HEK293 (cell line): ENCODE results near the gene ILK.

Experiments
- CTCF ChIA-PET: fragments of 350-600 bp; formaldehyde crosslinking; extraction: SDS; loops from one replicate; lab custom pipeline; 2021; ENCODE audit warnings: antibody characterized with exemption; lab: Yijun Ruan, JAX
- POLR2A ChIA-PET: fragments of 300-600 bp; formaldehyde crosslinking; extraction: SDS; loops from one replicate; lab custom pipeline; 2020; ENCODE audit warnings: antibody characterized with exemption, inconsistent platforms; lab: Yijun Ruan, JAX
- H3K27ac ChIP-seq: fragments of 200-500 bp; sonication (Bioruptor generic); 2 replicates; pipeline ENCODE4 v1.5.1; 2014; ENCODE audit warnings: low read depth, low read length, control low read depth, inconsistent platforms; ENCODE audit errors: extremely low read depth
- H3K36me3 ChIP-seq, 2 experiments: fragments of 200-500 bp in 1 of 2; sonication (Bioruptor generic) in 1 of 2; 1 replicate in 1 of 2; 2 replicates in 1 of 2; pipeline ENCODE4 v1.5.1; 2014 to 2017; ENCODE audit warnings: inconsistent platforms in 2 of 2, low read length in 2 of 2; ENCODE audit not compliant: control insufficient read depth in 2 of 2, insufficient read depth in 1 of 2
- H3K4me1 ChIP-seq: fragments of 200-500 bp; sonication (Bioruptor generic); 2 replicates; pipeline ENCODE4 v1.5.1; 2014; ENCODE audit warnings: mild to moderate bottlenecking, low read length, inconsistent platforms; ENCODE audit not compliant: control insufficient read depth, insufficient read depth
- H3K4me3 ChIP-seq: 2 replicates; pipeline ENCODE4 v1.5.1; 2011; ENCODE audit warnings: low read depth, mild to moderate bottlenecking, control low read depth, low read length, moderate library complexity
- H3K9me3 ChIP-seq: fragments of 200-500 bp; sonication (Bioruptor generic); 2 replicates; pipeline ENCODE4 v1.5.1; 2014; ENCODE audit warnings: low read depth, low read length, inconsistent platforms; ENCODE audit not compliant: control insufficient read depth, insufficient read depth
- GLIS1 ChIP-seq: fragments of 450-650 bp; formaldehyde crosslinking; IDR thresholded peaks from 2 replicates; pipeline ENCODE4 v1.5.1; 2016; ENCODE audit warnings: missing biosample characterization, missing genetic modification characterization
- IKZF3 ChIP-seq: fragments of 450-650 bp; IDR thresholded peaks from 2 replicates; pipeline ENCODE4 v1.5.0; 2018; ENCODE audit warnings: missing biosample characterization, mild to moderate bottlenecking, missing genetic modification characterization, moderate library complexity
- RBAK ChIP-seq: fragments of 450-650 bp; formaldehyde crosslinking; IDR thresholded peaks from 2 replicates; pipeline ENCODE4 v1.5.1; 2016; ENCODE audit warnings: missing biosample characterization, missing genetic modification characterization
- SCRT2 ChIP-seq: fragments of 450-650 bp; formaldehyde crosslinking; IDR thresholded peaks from 2 replicates; pipeline ENCODE4 v1.5.1; 2016; ENCODE audit warnings: missing biosample characterization, missing genetic modification characterization
- ZBTB8A ChIP-seq: fragments of 450-650 bp; formaldehyde crosslinking; IDR thresholded peaks from 2 replicates; pipeline ENCODE4 v1.5.1; 2016; ENCODE audit warnings: missing biosample characterization, missing genetic modification characterization
- ZNF138 ChIP-seq: fragments of 450-650 bp; formaldehyde crosslinking; IDR thresholded peaks from 2 replicates; pipeline ENCODE4 v1.5.1; 2016; ENCODE audit warnings: missing biosample characterization, missing genetic modification characterization, borderline replicate concordance
- ZNF274 ChIP-seq, 2 experiments: fragments of 200-500 bp in 1 of 2; fragments of 450-650 bp in 1 of 2; sonication (Bioruptor generic) in 1 of 2; formaldehyde crosslinking in 1 of 2; IDR thresholded peaks; 2 replicates each; pipeline versions ENCODE4 v1.5.1 to v1.6.1; 2014 to 2016; ENCODE audit warnings: borderline replicate concordance in 1 of 2, inconsistent platforms in 1 of 2, low read length in 1 of 2, missing biosample characterization in 1 of 2, missing genetic modification characterization in 1 of 2
- ZNF37A ChIP-seq: fragments of 450-650 bp; IDR thresholded peaks from 2 replicates; pipeline ENCODE4 v1.5.1; 2018; ENCODE audit warnings: missing biosample characterization, missing genetic modification characterization
- ZNF404 ChIP-seq: fragments of 450-650 bp; formaldehyde crosslinking; IDR thresholded peaks from 2 replicates; pipeline ENCODE4 v1.5.1; 2017; ENCODE audit warnings: missing biosample characterization, missing genetic modification characterization
- ZNF529 ChIP-seq: fragments of 450-650 bp; formaldehyde crosslinking; IDR thresholded peaks from 2 replicates; pipeline ENCODE4 v1.5.1; 2017; ENCODE audit warnings: missing genetic modification characterization, missing biosample characterization; ENCODE audit not compliant: insufficient replicate concordance
- ZNF747 ChIP-seq: fragments of 450-650 bp; formaldehyde crosslinking; IDR thresholded peaks from 2 replicates; pipeline ENCODE4 v1.5.1; 2016; ENCODE audit warnings: missing biosample characterization, missing genetic modification characterization
- ZNF785 ChIP-seq: fragments of 450-650 bp; formaldehyde crosslinking; IDR thresholded peaks from 2 replicates; pipeline ENCODE4 v1.5.1; 2016; ENCODE audit warnings: missing biosample characterization, missing genetic modification characterization
- TF ChIP-seq, protein P1 (sequence below): fragments of 450-650 bp; formaldehyde crosslinking; IDR thresholded peaks from 2 replicates; pipeline ENCODE4 v1.5.1; 2017; ENCODE audit warnings: missing biosample characterization, missing genetic modification characterization
- TF ChIP-seq, protein P2 (sequence below): sonication (generic); formaldehyde crosslinking; IDR thresholded peaks from 2 replicates; pipeline ENCODE4 v1.8.1; 2022; ENCODE audit warnings: mild to moderate bottlenecking, moderate library complexity, missing genetic modification reagents
- TF ChIP-seq, protein P3 (sequence below): fragments of 450-650 bp; formaldehyde crosslinking; IDR thresholded peaks from 2 replicates; pipeline ENCODE4 v1.5.1; 2016; ENCODE audit warnings: missing biosample characterization, missing genetic modification characterization
- TF ChIP-seq, protein P4 (sequence below): fragments of 450-650 bp; formaldehyde crosslinking; IDR thresholded peaks from 2 replicates; pipeline ENCODE4 v1.5.1; 2017; ENCODE audit warnings: missing biosample characterization, missing genetic modification characterization

ILK gene

DNA sequence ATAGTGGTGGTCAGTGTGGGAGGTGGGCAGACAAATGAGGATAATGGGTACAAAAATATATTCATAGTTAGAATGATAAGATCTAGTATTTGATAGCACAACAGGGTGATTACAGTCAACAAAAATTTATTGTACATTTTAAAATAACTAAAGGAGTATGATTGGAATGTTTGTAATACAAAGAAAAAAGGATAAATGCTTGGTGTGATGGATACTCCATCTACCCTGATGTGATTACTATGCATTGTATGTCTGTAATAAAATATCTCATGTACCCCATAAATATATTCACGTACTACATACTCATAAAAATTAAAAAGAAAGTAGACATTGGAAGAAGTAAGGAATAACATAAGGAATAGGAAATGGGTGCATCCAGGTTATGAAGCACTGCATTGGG is 15.6 kb upstream of the ILK start (continued):
- TF ChIP-seq, protein P1, sequence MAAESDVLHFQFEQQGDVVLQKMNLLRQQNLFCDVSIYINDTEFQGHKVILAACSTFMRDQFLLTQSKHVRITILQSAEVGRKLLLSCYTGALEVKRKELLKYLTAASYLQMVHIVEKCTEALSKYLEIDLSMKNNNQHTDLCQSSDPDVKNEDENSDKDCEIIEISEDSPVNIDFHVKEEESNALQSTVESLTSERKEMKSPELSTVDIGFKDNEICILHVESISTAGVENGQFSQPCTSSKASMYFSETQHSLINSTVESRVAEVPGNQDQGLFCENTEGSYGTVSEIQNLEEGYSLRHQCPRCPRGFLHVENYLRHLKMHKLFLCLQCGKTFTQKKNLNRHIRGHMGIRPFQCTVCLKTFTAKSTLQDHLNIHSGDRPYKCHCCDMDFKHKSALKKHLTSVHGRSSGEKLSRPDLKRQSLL (tag by site-specific recombination): no peak

DNA sequence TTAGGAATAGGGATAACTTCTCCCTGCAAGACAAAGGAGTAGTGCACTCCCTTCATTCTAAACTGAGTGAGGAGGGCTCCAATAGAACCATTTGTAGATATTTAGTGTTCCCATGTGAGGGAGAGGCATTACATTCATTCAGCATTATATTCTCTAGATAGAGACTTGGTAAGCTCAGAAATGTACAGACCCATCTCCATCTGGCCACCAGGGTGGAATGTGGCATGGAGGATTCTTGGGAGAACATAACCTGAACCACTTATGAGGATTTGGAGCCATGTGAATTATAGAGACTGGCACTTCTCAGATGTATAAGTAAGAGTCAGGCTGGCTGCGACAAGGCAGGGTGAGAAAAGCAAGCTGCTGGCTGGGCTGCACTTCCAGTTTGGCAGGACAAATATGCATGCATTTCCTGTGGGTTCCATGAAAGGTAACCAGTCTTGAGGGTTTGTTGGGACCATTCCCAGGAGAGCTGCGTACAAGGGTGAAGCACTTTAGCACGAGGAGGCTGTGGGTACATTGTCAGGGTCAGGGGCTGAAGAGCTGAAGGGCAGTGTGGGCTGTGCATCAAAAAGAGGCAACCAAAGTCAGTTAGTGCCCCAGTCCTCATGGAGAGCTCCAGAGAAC is 9.3 kb upstream of the ILK start:
- ChIA-PET POLR2A (interaction anchor here (0.6 to 1.3 kb wide), 4 partner anchors 10 to 89 kb away, joined by 3 to 4 read pairs (median 3); partner anchors contain the start of genes MRPL17 and TAF10), CTCF (interaction anchor here (0.6 to 2.4 kb wide), 3 partner anchors 63 to 215 kb away, joined by 3 to 10 read pairs (median 3); no protein-coding TSS in a partner anchor)
- H3K36me3 ChIP-seq: peaks cover 0 to 74% of the 10 kb centered on the region in 2 experiments
- no peak overlapping the region for H3K4me3 ChIP-seq
- no peak overlapping the region for H3K27ac ChIP-seq
- no peaks in the 10 kb centered on the region for H3K9me3 ChIP-seq
- no peak for TF ChIP-seq ZNF274 (IDR thresholded peaks at IDR 0.05; ENCODE audit: low read length)
- TF ChIP-seq ZNF274 (tag by site-specific recombination; IDR thresholded peaks at IDR 0.05; ENCODE audit: borderline replicate concordance): no peak
- TF ChIP-seq GLIS1 (tag by site-specific recombination): no peak
- TF ChIP-seq ZNF138 (tag by site-specific recombination): no peak
- no peak for TF ChIP-seq ZNF747 (tag by site-specific recombination)
- no peak for TF ChIP-seq IKZF3
- TF ChIP-seq ZBTB8A (tag by site-specific recombination): no peak
- TF ChIP-seq, protein P2, sequence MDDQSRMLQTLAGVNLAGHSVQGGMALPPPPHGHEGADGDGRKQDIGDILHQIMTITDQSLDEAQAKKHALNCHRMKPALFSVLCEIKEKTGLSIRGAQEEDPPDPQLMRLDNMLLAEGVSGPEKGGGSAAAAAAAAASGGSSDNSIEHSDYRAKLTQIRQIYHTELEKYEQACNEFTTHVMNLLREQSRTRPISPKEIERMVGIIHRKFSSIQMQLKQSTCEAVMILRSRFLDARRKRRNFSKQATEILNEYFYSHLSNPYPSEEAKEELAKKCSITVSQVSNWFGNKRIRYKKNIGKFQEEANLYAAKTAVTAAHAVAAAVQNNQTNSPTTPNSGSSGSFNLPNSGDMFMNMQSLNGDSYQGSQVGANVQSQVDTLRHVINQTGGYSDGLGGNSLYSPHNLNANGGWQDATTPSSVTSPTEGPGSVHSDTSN (CRISPR knock-in tag): no peak
- H3K4me1 ChIP-seq: no peaks in the 10 kb centered on the region

DNA sequence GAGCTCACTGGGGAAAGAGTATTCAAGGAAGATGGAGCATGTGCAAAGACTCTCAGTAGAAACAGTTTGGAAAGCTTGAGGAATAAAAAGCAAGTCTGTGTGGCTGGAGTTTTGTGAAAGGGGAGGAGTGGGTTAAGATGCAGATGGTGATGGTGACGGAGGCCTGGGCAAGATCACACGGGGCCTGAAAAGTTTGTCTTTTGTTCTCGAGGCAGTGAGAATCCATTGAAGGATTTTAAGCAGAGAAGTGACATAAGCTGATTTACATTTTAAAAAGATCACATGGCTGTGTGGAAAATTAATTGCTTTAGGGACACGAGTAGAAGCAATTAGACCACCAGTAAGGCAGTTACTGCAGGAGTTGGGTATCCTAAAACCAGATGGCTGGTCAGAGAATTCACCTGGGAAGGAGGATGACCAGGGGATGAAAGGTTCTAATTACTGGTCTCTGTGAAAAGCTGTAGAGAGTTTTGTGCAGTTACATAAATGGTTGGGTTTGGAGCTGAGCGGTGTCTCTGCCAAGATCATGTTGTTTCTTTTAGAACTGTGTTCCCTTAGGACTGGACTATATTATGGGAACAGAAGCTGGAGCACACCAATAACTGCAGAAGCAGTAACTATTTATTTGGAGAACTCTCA is 7.2 kb upstream of the ILK start:
- Histone ChIP-seq H3K4me1 (no peaks in the 10 kb centered on the region), H3K36me3 (peaks cover 0 to 95% of the 10 kb centered on the region in 2 experiments; a peak in 2 of 3 replicates), H3K27ac (no peak overlapping the region), H3K4me3 (no peak overlapping the region), H3K9me3 (no peaks in the 10 kb centered on the region)
- CTCF ChIA-PET: interaction anchor here (0.6 to 1.1 kb wide), 2 partner anchors 52 to 72 kb away, joined by 3 to 5 read pairs; no protein-coding TSS in a partner anchor
- TF ChIP-seq, protein P3, sequence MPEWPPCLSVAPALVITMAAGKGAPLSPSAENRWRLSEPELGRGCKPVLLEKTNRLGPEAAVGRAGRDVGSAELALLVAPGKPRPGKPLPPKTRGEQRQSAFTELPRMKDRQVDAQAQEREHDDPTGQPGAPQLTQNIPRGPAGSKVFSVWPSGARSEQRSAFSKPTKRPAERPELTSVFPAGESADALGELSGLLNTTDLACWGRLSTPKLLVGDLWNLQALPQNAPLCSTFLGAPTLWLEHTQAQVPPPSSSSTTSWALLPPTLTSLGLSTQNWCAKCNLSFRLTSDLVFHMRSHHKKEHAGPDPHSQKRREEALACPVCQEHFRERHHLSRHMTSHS: no peak
- TF ChIP-seq ZNF404 (no peak), SCRT2 (tag by site-specific recombination) (no peak), ZNF529 (tag by site-specific recombination) (no peak), ZNF785 (tag by site-specific recombination) (no peak), RBAK (no peak), ZNF37A (tag by site-specific recombination) (no peak)
- TF ChIP-seq, protein P4, sequence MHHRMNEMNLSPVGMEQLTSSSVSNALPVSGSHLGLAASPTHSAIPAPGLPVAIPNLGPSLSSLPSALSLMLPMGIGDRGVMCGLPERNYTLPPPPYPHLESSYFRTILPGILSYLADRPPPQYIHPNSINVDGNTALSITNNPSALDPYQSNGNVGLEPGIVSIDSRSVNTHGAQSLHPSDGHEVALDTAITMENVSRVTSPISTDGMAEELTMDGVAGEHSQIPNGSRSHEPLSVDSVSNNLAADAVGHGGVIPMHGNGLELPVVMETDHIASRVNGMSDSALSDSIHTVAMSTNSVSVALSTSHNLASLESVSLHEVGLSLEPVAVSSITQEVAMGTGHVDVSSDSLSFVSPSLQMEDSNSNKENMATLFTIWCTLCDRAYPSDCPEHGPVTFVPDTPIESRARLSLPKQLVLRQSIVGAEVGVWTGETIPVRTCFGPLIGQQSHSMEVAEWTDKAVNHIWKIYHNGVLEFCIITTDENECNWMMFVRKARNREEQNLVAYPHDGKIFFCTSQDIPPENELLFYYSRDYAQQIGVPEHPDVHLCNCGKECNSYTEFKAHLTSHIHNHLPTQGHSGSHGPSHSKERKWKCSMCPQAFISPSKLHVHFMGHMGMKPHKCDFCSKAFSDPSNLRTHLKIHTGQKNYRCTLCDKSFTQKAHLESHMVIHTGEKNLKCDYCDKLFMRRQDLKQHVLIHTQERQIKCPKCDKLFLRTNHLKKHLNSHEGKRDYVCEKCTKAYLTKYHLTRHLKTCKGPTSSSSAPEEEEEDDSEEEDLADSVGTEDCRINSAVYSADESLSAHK (tag by site-specific recombination): no peak
- POLR2A ChIA-PET: interaction anchor here (0.8 to 1.2 kb wide), 3 partner anchors 15 to 87 kb away, joined by 3 to 5 read pairs (median 3); partner anchors contain the start of genes MRPL17, TAF10 and TPP1
